ENCODE results near the gene EXOSC7. TPM values are rescaled to one million over a fixed set of nuclear protein-coding genes. Genes with fewer than 3 reads are reported as not detected.

EXOSC7 gene
- total and polyA plus RNA-seq, 11 donors: 23.8 to 87.3 (median 32.9) TPM

- DNase-seq: peak in 2 of 5 donors; percentile 43 to 50
- intact Hi-C loops (cut with DNase I): loop anchor here in 7 of 10 donors (5.0 to 10.0 kb wide), 6 partner anchors 37 to 645 kb away; partner anchors contain the start of genes EXOSC7 (in 1 of the 7) and ZDHHC3 (in 1 of the 7)
- Histone ChIP-seq H3K9me3 (no peaks in the 10 kb centered on the region), H3K27ac (peak overlapping the region in 5 of 12 donors; percentile 2 to 90 (median 72)), H3K27me3 (no peaks in the 10 kb centered on the region), H3K4me3 (peak overlapping the region in 5 of 12 donors; percentile 5 to 64 (median 63)), H3K36me3 (peaks cover 0 to 33% (median 20%) of the 10 kb centered on the region in 9 donors), H3K4me1 (peaks cover 0 to 74% (median 45%) of the 10 kb centered on the region in 12 donors)
- no peak for TF ChIP-seq POLR2A (IDR thresholded peaks at IDR 0.05)
- TF ChIP-seq, protein P1, sequence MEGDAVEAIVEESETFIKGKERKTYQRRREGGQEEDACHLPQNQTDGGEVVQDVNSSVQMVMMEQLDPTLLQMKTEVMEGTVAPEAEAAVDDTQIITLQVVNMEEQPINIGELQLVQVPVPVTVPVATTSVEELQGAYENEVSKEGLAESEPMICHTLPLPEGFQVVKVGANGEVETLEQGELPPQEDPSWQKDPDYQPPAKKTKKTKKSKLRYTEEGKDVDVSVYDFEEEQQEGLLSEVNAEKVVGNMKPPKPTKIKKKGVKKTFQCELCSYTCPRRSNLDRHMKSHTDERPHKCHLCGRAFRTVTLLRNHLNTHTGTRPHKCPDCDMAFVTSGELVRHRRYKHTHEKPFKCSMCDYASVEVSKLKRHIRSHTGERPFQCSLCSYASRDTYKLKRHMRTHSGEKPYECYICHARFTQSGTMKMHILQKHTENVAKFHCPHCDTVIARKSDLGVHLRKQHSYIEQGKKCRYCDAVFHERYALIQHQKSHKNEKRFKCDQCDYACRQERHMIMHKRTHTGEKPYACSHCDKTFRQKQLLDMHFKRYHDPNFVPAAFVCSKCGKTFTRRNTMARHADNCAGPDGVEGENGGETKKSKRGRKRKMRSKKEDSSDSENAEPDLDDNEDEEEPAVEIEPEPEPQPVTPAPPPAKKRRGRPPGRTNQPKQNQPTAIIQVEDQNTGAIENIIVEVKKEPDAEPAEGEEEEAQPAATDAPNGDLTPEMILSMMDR (IDR thresholded peaks at IDR 0.05): no peak
- ATAC-seq: peak in 2 of 4 donors; percentile 14 to 27
- 32 to 80% (median 67%) methylated on average over 5 of the region's 5 CpGs for WGBS, 4 donors
These were observed 53.6 kb downstream of the EXOSC7 start for GRCh38 chr3:45029661-45030060.

GRCh38 chr3:45031531-45031930, 55.5 kb downstream of the EXOSC7 start:
- ATAC-seq: no peak
- Histone ChIP-seq H3K36me3 (peaks cover 0 to 33% (median 20%) of the 10 kb centered on the region in 9 donors), H3K4me3 (no peak overlapping the region), H3K27me3 (no peaks in the 10 kb centered on the region), H3K9me3 (no peaks in the 10 kb centered on the region), H3K4me1 (peaks cover 0 to 71% (median 50%) of the 10 kb centered on the region in 12 donors), H3K27ac (no peak overlapping the region)
- TF ChIP-seq POLR2A (IDR thresholded peaks at IDR 0.05): no peak
- TF ChIP-seq, protein P1 (IDR thresholded peaks at IDR 0.05): no peak
- intact Hi-C loops (cut with DNase I): loop anchor here in 6 of 10 donors (5.0 to 10.0 kb wide), 5 partner anchors 39 to 643 kb away; no protein-coding TSS in a partner anchor
- no peak for DNase-seq
- WGBS, 4 donors: 79 to 94% (median 92%) methylated on average over 2 to 3 of the region's 3 CpGs

- H3K4me1 ChIP-seq: peaks cover under 1 to 71% (median 54%) of the 10 kb centered on the region in 12 donors
These were observed 56.1 kb downstream of the EXOSC7 start for GRCh38 chr3:45032113-45032512.

GRCh38 chr3:45033791-45034190, 57.7 kb downstream of the EXOSC7 start:
- 67 to 84% (median 78%) methylated on average over 6 of the region's 6 CpGs for WGBS, 4 donors
- TF ChIP-seq, protein P1 (IDR thresholded peaks at IDR 0.05): no peak
- TF ChIP-seq POLR2A (IDR thresholded peaks at IDR 0.05): no peak
- Histone ChIP-seq H3K4me3 (no peak overlapping the region), H3K27me3 (no peaks in the 10 kb centered on the region), H3K9me3 (no peaks in the 10 kb centered on the region), H3K36me3 (peaks cover 0 to 33% (median 20%) of the 10 kb centered on the region in 9 donors), H3K27ac (peak overlapping the region in 7 of 12 donors; percentile 3 to 88 (median 46)), H3K4me1 (peaks cover 2 to 66% (median 45%) of the 10 kb centered on the region in 12 donors)
- DNase-seq: no peak
- ATAC-seq: no peak
- intact Hi-C loops (cut with DNase I): loop anchor here in 6 of 10 donors (5.0 to 10.0 kb wide), 5 partner anchors 41 to 641 kb away; no protein-coding TSS in a partner anchor

More at GRCh38 chr3:45032113-45032512, 56.1 kb downstream of the EXOSC7 start:
- H3K4me3 ChIP-seq: no peak overlapping the region
- no peaks in the 10 kb centered on the region for H3K27me3 ChIP-seq
- WGBS, 4 donors: 92 to 98% (median 97%) methylated on average over 2 of the region's 2 CpGs
- TF ChIP-seq, protein P1 (IDR thresholded peaks at IDR 0.05): no peak
- no peak for TF ChIP-seq POLR2A (IDR thresholded peaks at IDR 0.05)
- ATAC-seq (no peak), DNase-seq (no peak)
- H3K27ac ChIP-seq: no peak overlapping the region
- intact Hi-C loops (cut with DNase I): loop anchor here in 6 of 10 donors (5.0 to 10.0 kb wide), 5 partner anchors 40 to 643 kb away; no protein-coding TSS in a partner anchor
- H3K9me3 ChIP-seq: no peaks in the 10 kb centered on the region
- peaks cover 0 to 33% (median 20%) of the 10 kb centered on the region in 9 donors for H3K36me3 ChIP-seq

All from heart left ventricle (tissue), 16 donors.